HG02884 (cell line): ENCODE measurements around the gene GSK3A.

ENCODE experiments used
- ATAC-seq: cut with Tn5 transposase; IDR thresholded peaks from one replicate; pipeline ENCODE4 v1.9.1; 2021; ENCODE audit warnings: mild to moderate bottlenecking, moderate library complexity; ENCODE audit not compliant: unreplicated experiment

Gene GSK3A

GRCh38 chr19:42229301-42229854, 13.0 kb downstream of the GSK3A start:
- ATAC-seq, result no peak

- ATAC-seq, result no peak
Measured at GRCh38 chr19:42228641-42229040, 13.8 kb downstream of the GSK3A start.

DNA sequence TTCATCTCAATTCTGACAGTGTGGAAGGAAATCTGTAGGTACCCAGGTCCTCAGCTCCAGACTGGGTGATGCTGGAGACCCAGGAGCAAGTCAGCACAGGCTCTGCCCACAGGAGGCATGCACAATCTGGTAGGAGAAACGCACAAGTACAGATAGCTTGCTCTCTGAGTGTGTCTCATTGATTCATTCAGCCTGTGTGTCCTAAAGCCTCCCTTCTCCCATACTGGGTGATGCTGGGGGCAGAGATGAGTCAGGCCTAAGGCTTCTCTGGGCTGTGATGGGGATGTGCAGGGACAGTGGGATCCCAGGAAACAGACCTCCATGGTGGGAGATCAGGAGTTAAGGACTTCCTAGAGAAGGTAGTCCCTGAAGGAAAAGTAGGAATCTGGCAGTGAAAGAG, 15.5 kb downstream of the GSK3A start:
- no peak for ATAC-seq

- ATAC-seq, result no peak
Measured at GRCh38 chr19:42225718-42226292, 16.6 kb downstream of the GSK3A start.

GRCh38 chr19:42224940-42225717, 17.3 kb downstream of the GSK3A start:
- no peak for ATAC-seq

DNA sequence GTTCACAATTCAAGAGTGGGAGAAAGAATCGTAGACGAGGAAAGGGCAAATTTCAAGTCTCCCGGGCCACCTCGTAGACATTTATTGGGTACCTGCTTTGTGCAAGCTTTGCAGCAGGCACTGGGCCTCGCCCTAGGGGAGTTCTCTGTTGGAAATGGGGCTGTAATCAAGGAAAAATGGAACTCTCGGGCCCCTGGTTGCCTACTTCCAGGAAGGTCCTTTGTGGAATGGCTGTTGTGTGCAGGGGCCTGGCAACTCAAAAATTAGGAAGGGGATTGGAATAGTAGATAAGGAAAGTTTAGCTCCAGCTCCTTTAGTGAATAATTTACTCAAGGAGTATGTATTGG, 21.7 kb downstream of the GSK3A start:
- ATAC-seq, result no peak

- ATAC-seq, result peak; percentile 76
Measured at GRCh38 chr19:42219812-42220750, 22.3 kb downstream of the GSK3A start, which contains the start of gene ZNF526. Gene ZNF526 (plus strand): TSS chr19:42220312. CDS start chr19:42224404, 4,092 bp downstream.

GRCh38 chr19:42217520-42218437, 24.6 kb downstream of the GSK3A start, which contains the start of gene DEDD2:
Gene DEDD2 (minus strand): TSS chr19:42217677. CDS start chr19:42217007, 670 bp downstream.
- ATAC-seq, result peak; percentile 53

GRCh38 chr19:42216653-42217519, 25.5 kb downstream of the GSK3A start:
- ATAC-seq, result peak; percentile 5

DNA sequence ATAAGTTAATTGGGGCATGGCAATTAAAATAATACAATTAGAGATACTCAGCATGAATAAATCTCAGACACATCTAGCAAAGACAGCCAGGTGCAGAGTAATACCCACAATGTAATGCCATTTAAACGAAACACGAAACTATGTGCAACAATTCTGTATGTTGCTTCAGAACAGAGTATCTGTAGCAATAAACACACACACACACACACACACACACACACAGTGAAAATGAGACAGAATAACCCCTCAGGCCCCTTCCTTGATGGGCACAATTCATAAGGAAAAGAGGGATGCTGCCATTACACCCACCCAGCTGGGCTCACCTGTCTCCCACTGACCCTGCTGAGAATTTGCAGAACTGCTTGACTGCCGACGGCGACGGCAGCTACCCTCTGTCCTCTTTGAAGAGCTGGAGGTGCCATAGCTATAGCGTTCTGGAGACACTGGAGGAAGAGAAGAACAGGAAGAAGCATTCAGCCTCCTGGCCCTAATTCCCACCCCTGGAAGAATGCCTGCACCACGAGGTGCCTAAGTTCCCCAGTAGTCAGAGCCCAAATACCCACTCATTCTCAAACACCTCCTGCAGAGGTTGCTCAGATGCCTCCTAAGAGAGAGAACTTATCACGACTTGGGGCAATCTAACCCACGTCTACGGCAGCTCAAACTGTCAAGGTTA, 27.5 kb downstream of the GSK3A start:
- no peak for ATAC-seq

GRCh38 chr19:42212886-42213285, 29.5 kb downstream of the GSK3A start:
- ATAC-seq, result no peak

GRCh38 chr19:42208612-42209011, 33.8 kb downstream of the GSK3A start:
- ATAC-seq, result no peak

- no peak for ATAC-seq
Measured at GRCh38 chr19:42207767-42208271, 34.6 kb downstream of the GSK3A start.

DNA sequence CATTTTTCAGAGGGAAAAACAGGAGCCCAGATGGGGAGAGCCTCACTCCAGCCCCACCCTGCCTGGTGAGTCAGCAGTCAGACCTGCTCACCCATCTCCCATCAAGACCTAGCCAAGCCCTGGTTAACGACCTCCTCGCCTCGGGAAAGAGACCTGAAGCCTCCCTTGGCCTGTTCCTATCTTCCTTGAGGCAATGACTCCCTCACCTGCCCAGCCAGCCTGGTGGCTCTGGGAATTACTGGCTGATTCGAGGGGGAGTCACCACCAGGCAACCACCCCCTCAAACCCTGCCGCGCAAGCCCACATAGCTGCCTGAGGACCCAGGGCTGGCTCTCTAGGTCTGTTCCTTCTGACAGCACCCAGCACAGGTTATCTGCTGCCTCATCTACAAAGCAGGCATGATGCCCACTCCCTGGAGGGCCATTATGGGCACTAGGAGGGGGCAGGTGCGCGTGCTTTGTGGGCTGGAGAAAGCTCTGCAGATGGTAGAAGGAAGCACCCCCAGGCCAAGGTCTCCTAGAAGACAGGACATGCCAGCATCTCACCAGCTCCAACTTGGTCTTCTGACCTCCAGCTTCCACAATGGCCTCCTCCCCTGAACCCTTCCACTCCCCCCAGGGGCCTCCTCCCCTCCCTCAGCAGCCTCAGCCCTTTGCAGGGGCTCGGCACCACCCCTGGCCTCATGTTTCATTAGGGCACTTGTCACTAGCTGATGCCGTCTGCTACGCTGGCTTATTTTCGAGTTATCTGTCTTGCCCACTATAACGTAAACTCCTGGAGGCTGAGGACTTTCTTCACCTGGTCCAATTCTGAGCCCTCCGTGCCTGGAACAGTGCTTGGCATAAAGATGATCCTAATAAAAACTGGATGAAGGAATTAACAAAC, 35.3 kb downstream of the GSK3A start:
- ATAC-seq, result no peak

DNA sequence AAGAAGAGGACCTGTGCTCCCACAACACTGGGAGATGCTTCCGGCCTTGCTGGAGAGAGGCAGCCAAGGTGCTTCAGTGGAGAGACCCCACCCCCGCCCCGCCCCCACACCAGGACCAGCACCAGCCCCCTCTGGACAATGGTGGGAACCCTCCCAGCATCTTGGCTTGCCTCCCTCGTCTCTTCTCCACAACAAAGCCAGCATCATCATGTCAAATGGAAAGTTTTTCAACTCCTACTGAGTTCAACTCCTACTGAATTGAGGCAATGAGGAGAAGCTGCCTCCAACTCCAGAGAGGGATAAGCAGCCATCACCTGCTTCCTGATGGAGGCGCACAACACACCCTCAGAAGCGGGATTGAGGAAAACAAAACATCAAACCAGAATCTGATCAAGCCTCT, 37.7 kb downstream of the GSK3A start:
- ATAC-seq, result no peak

DNA sequence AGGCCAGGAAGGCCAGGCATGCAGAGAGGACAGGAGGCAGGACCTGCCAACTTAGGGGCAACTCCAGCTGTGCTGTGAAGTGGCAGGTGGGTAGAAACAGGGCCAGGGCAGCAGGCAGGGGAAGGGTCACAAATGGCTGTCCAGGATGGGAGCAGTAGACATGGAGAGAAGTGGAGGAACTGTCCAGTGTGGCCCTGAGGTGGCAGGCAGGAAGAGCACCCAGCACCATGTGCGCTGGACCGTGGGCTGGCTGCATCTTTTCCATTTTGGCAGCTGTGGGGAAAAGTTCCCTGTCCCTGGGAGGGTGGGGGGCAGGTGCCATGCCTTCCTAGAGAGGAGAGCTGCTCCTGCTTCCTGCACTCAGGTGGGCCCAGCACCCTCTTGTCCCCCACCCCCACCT, 38.7 kb downstream of the GSK3A start:
- no peak for ATAC-seq

DNA sequence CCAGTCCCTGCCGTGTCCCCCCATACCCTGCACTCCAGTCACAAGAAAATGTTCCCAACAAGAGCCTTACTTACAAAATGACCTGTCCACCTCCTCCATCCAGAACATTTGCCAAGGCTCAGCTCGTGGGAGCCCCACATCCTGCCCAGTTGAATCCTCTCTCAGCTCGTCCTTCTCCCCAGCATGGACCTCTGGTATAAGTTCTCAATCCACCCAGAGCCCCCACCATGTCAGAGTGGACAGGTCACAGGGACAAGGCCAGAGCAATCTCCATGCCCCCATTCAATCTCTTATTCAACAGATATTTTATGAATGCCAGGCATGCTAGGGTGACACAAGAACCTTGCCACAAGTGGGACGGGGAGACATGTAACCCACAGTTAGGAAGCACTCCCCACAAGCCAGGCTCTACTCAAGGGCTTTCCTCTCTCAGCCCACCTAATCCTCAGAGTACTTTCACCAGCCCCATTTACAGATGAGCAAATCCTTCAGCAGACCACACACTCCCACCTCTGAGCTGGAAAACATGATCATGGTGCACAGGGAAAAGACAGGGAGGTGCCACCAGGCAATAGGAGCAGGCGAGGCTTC, 40.0 kb downstream of the GSK3A start:
- ATAC-seq, result no peak
